Stomach (tissue), 9 donors: ENCODE measurements around the gene TMEM141. TPM values are rescaled to one million over a fixed set of nuclear protein-coding genes. Genes with fewer than 3 reads are reported as not detected.

Source experiments
- DNase-seq, 2 donors: peaks; one replicate each; pipeline versions ENCODE4 v3.0.0 to v3.0.0-alpha.2; 2013 to 2019
- H3K27ac ChIP-seq, 5 donors: fragments of 200-600 bp in 4 of 5; sonication (generic) in 4 of 5; one replicate each; pipeline ENCODE4 v1.5.1; 2013 to 2019; ENCODE audit warnings: mild to moderate bottlenecking in 1 of 5, moderate library complexity in 1 of 5
- H3K27me3 ChIP-seq, 3 donors: fragments of 200-600 bp; sonication (generic); one replicate each; pipeline ENCODE4 v1.5.1; 2017 to 2019; ENCODE audit warnings: mixed run types in 1 of 3
- H3K36me3 ChIP-seq, 4 donors: fragments of 200-600 bp; sonication (generic); 1 replicate in 3 of 4; 2 replicates in 1 of 4; pipeline ENCODE4 v1.5.1; 2016 to 2019
- H3K4me1 ChIP-seq, 4 donors: fragments of 200-600 bp; sonication (generic); one replicate each; pipeline ENCODE4 v1.5.1; 2016 to 2019
- H3K4me3 ChIP-seq, 4 donors: fragments of 200-600 bp; sonication (generic) in 3 of 4; one replicate each; pipeline ENCODE4 v1.5.1; 2016 to 2019; ENCODE audit warnings: mild to moderate bottlenecking in 1 of 4
- H3K9me3 ChIP-seq, 4 donors: fragments of 200-600 bp; sonication (generic); one replicate each; pipeline ENCODE4 v1.5.1; 2016 to 2019
- CTCF ChIP-seq, 7 experiments: fragments of 450-650 bp in 4 of 7; fragments of 200-600 bp in 3 of 7; sonication (generic) in 3 of 7; IDR thresholded peaks; one replicate each; pipeline ENCODE4 v1.5.1; 2016 to 2019; ENCODE audit warnings: antibody characterized with exemption in 7 of 7, control low read depth in 2 of 7, mild to moderate bottlenecking in 1 of 7
- EP300 ChIP-seq: sonication (generic); formaldehyde crosslinking; IDR thresholded peaks from one replicate; pipeline ENCODE4 v1.6.1; 2017; ENCODE audit warnings: antibody characterized with exemption
- POLR2A ChIP-seq, 4 donors: fragments of 450-650 bp; IDR thresholded peaks; one replicate each; pipeline ENCODE4 v1.6.1; 2016; ENCODE audit warnings: antibody characterized with exemption in 4 of 4, control low read depth in 2 of 4, mild to moderate bottlenecking in 1 of 4, moderate library complexity in 1 of 4
- POLR2AphosphoS5 ChIP-seq, 3 donors: sonication (generic); formaldehyde crosslinking; IDR thresholded peaks; one replicate each; pipeline ENCODE4 v1.6.1; 2016; ENCODE audit warnings: antibody characterized with exemption in 3 of 3
- WGBS, 5 donors: extraction: QIAGEN DNeasy Blood & Tissue Kit in 3 of 5; methylation state at CpG; one replicate each; pipeline versions ENCODE4 v1.1.5 to v1.1.7; 2013 to 2018; 5-methylcytosine and 5-hydroxymethylcytosine counted together
- intact Hi-C: fragments of 100-400 bp; cut with DNase I; formaldehyde crosslinking; loops from one replicate; pipeline ENCODE4 v1.15.1; 2023; ENCODE audit warnings: low total_unique reads
- polyA plus RNA-seq, 3 donors: library from polyadenylated mRNA; stranded (reverse); fragments of 200-250 nt; gene quantifications; one replicate each; pipeline ENCODE4 v1.2.3, GENCODE V29; 2013
- total RNA-seq, 5 donors: library from RNA; depleted of rRNA; stranded (reverse); fragments of >200 nt; gene quantifications; one replicate each; pipeline versions ENCODE4 v1.1.0 to v1.2.3, GENCODE V29; 2014 to 2016
- donor health status: healthy with polysubstance abuse.
- donor health status: Bipolar disorder and iron deficiency.
- donor health status: healthy.

TMEM141 gene
- total and polyA plus RNA-seq, 8 donors: 11.1 to 219 (median 103) TPM

GRCh38 chr9:136803551-136804508, 12.7 kb downstream of the TMEM141 start:
- Histone ChIP-seq H3K4me3 (no peak overlapping the region), H3K4me1 (peaks cover 37 to 51% (median 47%) of the 10 kb centered on the region in 4 donors), H3K36me3 (peaks cover 0 to 17% (median 3%) of the 10 kb centered on the region in 4 donors), H3K27me3 (peaks cover 3 to 40% (median 26%) of the 10 kb centered on the region in 3 donors), H3K27ac (no peak overlapping the region), H3K9me3 (no peaks in the 10 kb centered on the region)
- WGBS, 5 donors: 87 to 93% (median 91%) methylated on average over 22 of the region's 22 CpGs
- intact Hi-C loops: no loop called here
- TF ChIP-seq POLR2A (IDR thresholded peaks at IDR 0.05) (no peak), CTCF (IDR thresholded peaks at IDR 0.05) (no peak), POLR2AphosphoS5 (IDR thresholded peaks at IDR 0.05) (no peak), EP300 (no peak)
- DNase-seq: no peak

GRCh38 chr9:136804509-136805206, 13.5 kb downstream of the TMEM141 start:
- H3K27ac ChIP-seq: no peak overlapping the region
- no peak for TF ChIP-seq POLR2A (IDR thresholded peaks at IDR 0.05)
- no peak for TF ChIP-seq POLR2AphosphoS5 (IDR thresholded peaks at IDR 0.05)
- no peak for TF ChIP-seq CTCF (IDR thresholded peaks at IDR 0.05)
- TF ChIP-seq EP300: no peak
- intact Hi-C loops: no loop called here
- no peak overlapping the region for H3K4me3 ChIP-seq
- H3K27me3 ChIP-seq: peaks cover 2 to 31% (median 17%) of the 10 kb centered on the region in 3 donors
- WGBS, 5 donors: 86 to 96% (median 90%) methylated on average over 12 to 20 of the region's 20 CpGs
- H3K9me3 ChIP-seq: no peaks in the 10 kb centered on the region
- H3K36me3 ChIP-seq: peaks cover 0 to 17% (median 3%) of the 10 kb centered on the region in 4 donors
- no peak for DNase-seq
- H3K4me1 ChIP-seq: peaks cover 37 to 52% (median 48%) of the 10 kb centered on the region in 4 donors

GRCh38 chr9:136805207-136805740, 14.1 kb downstream of the TMEM141 start:
- Histone ChIP-seq H3K4me3 (no peak overlapping the region), H3K27me3 (peaks cover 0 to 25% (median 11%) of the 10 kb centered on the region in 3 donors), H3K9me3 (no peaks in the 10 kb centered on the region), H3K36me3 (peaks cover 0 to 24% (median 3%) of the 10 kb centered on the region in 4 donors), H3K27ac (no peak overlapping the region), H3K4me1 (peaks cover 37 to 52% (median 48%) of the 10 kb centered on the region in 4 donors)
- WGBS, 5 donors: 82 to 93% (median 91%) methylated on average over 9 to 12 of the region's 12 CpGs
- TF ChIP-seq EP300 (no peak), CTCF (IDR thresholded peaks at IDR 0.05) (no peak), POLR2A (IDR thresholded peaks at IDR 0.05) (no peak), POLR2AphosphoS5 (IDR thresholded peaks at IDR 0.05) (no peak)
- no peak for DNase-seq
- intact Hi-C loops: no loop called here

- peaks cover 0 to 17% (median 3%) of the 10 kb centered on the region in 3 donors for H3K27me3 ChIP-seq
- TF ChIP-seq POLR2A (IDR thresholded peaks at IDR 0.05): no peak
- no peak for TF ChIP-seq CTCF (IDR thresholded peaks at IDR 0.05)
- no peak for TF ChIP-seq POLR2AphosphoS5 (IDR thresholded peaks at IDR 0.05)
- intact Hi-C loops: no loop called here
- 89 to 99% (median 97%) methylated on average over 4 to 10 of the region's 10 CpGs for WGBS, 5 donors
- no peak overlapping the region for H3K27ac ChIP-seq
- no peaks in the 10 kb centered on the region for H3K9me3 ChIP-seq
- H3K36me3 ChIP-seq: peaks cover 0 to 24% (median 7%) of the 10 kb centered on the region in 4 donors
- DNase-seq: no peak
- no peak overlapping the region for H3K4me3 ChIP-seq
- peaks cover 30 to 52% (median 46%) of the 10 kb centered on the region in 4 donors for H3K4me1 ChIP-seq
Measured at GRCh38 chr9:136806067-136806466, 14.9 kb downstream of the TMEM141 start.
